Fibroblast of lung (primary cell): Measurements from ENCODE around the gene HTT-AS. TPM values are rescaled to one million over a fixed set of nuclear protein-coding genes. Genes with fewer than 3 reads are reported as not detected.

ENCODE experiments used
- DNase-seq, 2 donors: peaks; one replicate each; pipeline versions ENCODE4 v3.0.0 to v3.0.0-alpha.2; 2010; ENCODE audit warnings: low read depth in 2 of 2
- H2AFZ ChIP-seq: 2 replicates; pipeline ENCODE4 v1.5.1; 2012; ENCODE audit warnings: low read length, control low read depth, inconsistent platforms
- H3K27ac ChIP-seq: 2 replicates; pipeline ENCODE4 v1.5.1; 2011; ENCODE audit warnings: low read length, control low read depth; ENCODE audit not compliant: insufficient read depth
- H3K27me3 ChIP-seq: 2 replicates; pipeline ENCODE4 v1.5.1; 2011; ENCODE audit warnings: mild to moderate bottlenecking, low read length; ENCODE audit not compliant: control insufficient read depth, insufficient read depth
- H3K36me3 ChIP-seq: 2 replicates; pipeline ENCODE4 v1.5.1; 2011; ENCODE audit warnings: low read length; ENCODE audit not compliant: control insufficient read depth, insufficient read depth
- H3K4me1 ChIP-seq: 2 replicates; pipeline ENCODE4 v1.5.1; 2011; ENCODE audit warnings: low read length; ENCODE audit not compliant: control insufficient read depth, insufficient read depth; ENCODE audit errors: extremely low read depth
- H3K4me2 ChIP-seq: 2 replicates; pipeline ENCODE4 v1.5.1; 2011; ENCODE audit warnings: low read length, control low read depth; ENCODE audit not compliant: insufficient read depth; ENCODE audit errors: extremely low read depth
- H3K4me3 ChIP-seq, 4 experiments: fragments of 200-600 bp in 1 of 4; sonication (generic) in 1 of 4; replicated peaks in 1 of 4; 2 replicates each; pipeline ENCODE4 v1.5.1; 2011 to 2016; ENCODE audit warnings: low read length in 4 of 4, low read depth in 3 of 4, mild to moderate bottlenecking in 3 of 4, control low read depth in 2 of 4, inconsistent platforms in 1 of 4, mixed read lengths in 1 of 4; ENCODE audit not compliant: insufficient read depth in 1 of 4; ENCODE audit errors: control extremely low read depth in 1 of 4
- H3K79me2 ChIP-seq: 2 replicates; pipeline ENCODE4 v1.5.1; 2012; ENCODE audit warnings: mild to moderate bottlenecking, low read length, inconsistent platforms; ENCODE audit not compliant: control insufficient read depth, insufficient read depth
- H3K9ac ChIP-seq: 2 replicates; pipeline ENCODE4 v1.5.1; 2011; ENCODE audit warnings: mild to moderate bottlenecking, low read length, control low read depth; ENCODE audit not compliant: insufficient read depth
- H3K9me3 ChIP-seq: 2 replicates; pipeline ENCODE4 v1.5.1; 2012; ENCODE audit warnings: low read depth, low read length; ENCODE audit not compliant: control insufficient read depth, insufficient read depth
- H4K20me1 ChIP-seq: 2 replicates; pipeline ENCODE4 v1.5.1; 2011; ENCODE audit warnings: low read length; ENCODE audit not compliant: control insufficient read depth, insufficient read depth; ENCODE audit errors: extremely low read depth
- EZH2 ChIP-seq: IDR thresholded peaks from 2 replicates; pipeline ENCODE4 v1.5.1; 2012; ENCODE audit warnings: low read length, control low read depth, mild to moderate bottlenecking; ENCODE audit errors: missing control alignments
- polyA plus RNA-seq, 2 donors: library from polyadenylated mRNA; depleted of rRNA in 1 of 2; stranded (reverse) in 1 of 2; unstranded in 1 of 2; fragments of >200 nt; gene quantifications; 2 replicates each; pipeline ENCODE4 v1.2.1, GENCODE V29; 2011 to 2012; ENCODE audit warnings: missing spikeins in 1 of 2
- total RNA-seq: library from RNA; depleted of rRNA; stranded (reverse); fragments of >200 nt; gene quantifications from 2 replicates; pipeline ENCODE4 v1.2.1, GENCODE V29; 2014
- TF ChIP-seq, protein P1 (sequence below), 2 donors: IDR thresholded peaks in 1 of 2; conservative IDR thresholded peaks in 1 of 2; 1 replicate in 1 of 2; 2 replicates in 1 of 2; pipeline ENCODE4 v1.5.1; 2011 to 2012; ENCODE audit warnings: low read length in 2 of 2, control low read depth in 1 of 2, inconsistent platforms in 1 of 2, low read depth in 1 of 2, mild to moderate bottlenecking in 1 of 2

The HTT-AS gene
- total and polyA plus RNA-seq, 2 donors (not counting 1 experiment from before 2014, with no cell fraction given) = not detected

DNA sequence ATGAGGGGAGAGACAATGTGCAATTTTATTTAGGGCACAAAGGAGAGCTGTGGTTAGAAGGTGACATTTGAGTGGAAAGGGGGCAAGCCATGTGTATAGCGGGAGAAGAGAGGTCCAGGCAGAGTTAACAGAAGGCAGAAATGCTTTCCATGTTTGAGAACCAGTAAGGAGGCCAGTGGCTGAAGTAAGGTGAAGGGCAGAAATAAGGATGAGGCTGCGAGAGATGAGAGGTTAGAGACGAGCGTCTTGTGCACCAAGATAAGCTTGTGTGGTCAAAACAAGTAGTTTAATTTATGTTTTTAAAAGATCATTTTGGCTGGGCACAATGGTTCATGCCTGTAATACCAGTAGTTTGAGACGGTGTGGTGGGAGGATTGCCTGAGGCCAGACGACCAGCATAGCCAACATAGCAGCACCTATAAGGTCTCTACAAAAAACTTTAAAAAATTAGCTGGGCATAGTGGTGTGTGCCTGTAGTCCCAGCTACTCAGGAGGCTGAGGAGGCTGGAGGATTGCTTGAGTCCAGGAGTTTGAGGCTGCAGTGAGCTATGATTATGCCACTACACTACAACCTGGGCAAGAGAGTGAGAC lies 8.7 kb upstream of the HTT-AS start:
- peaks cover 33% of the 10 kb centered on the region for H3K79me2 ChIP-seq
- TF ChIP-seq EZH2 = no peak
- TF ChIP-seq, protein P1, sequence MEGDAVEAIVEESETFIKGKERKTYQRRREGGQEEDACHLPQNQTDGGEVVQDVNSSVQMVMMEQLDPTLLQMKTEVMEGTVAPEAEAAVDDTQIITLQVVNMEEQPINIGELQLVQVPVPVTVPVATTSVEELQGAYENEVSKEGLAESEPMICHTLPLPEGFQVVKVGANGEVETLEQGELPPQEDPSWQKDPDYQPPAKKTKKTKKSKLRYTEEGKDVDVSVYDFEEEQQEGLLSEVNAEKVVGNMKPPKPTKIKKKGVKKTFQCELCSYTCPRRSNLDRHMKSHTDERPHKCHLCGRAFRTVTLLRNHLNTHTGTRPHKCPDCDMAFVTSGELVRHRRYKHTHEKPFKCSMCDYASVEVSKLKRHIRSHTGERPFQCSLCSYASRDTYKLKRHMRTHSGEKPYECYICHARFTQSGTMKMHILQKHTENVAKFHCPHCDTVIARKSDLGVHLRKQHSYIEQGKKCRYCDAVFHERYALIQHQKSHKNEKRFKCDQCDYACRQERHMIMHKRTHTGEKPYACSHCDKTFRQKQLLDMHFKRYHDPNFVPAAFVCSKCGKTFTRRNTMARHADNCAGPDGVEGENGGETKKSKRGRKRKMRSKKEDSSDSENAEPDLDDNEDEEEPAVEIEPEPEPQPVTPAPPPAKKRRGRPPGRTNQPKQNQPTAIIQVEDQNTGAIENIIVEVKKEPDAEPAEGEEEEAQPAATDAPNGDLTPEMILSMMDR (conservative IDR thresholded peaks at IDR 0.05 in 1 of 2, IDR thresholded peaks at IDR 0.05 in 1 of 2; ENCODE audit: low read depth in 1 of 2, low read length in 2 of 2) = no peak
- H3K4me2 ChIP-seq = no peak overlapping the region
- H4K20me1 ChIP-seq = peaks cover 1% of the 10 kb centered on the region
- no peak overlapping the region for H2AFZ ChIP-seq
- no peak overlapping the region for H3K9ac ChIP-seq
- no peak overlapping the region for H3K4me3 ChIP-seq
- H3K9me3 ChIP-seq = no peaks in the 10 kb centered on the region
- no peaks in the 10 kb centered on the region for H3K4me1 ChIP-seq
- H3K27ac ChIP-seq = no peak overlapping the region
- H3K36me3 ChIP-seq = no peaks in the 10 kb centered on the region
- no peak for DNase-seq
- H3K27me3 ChIP-seq = no peaks in the 10 kb centered on the region

DNA sequence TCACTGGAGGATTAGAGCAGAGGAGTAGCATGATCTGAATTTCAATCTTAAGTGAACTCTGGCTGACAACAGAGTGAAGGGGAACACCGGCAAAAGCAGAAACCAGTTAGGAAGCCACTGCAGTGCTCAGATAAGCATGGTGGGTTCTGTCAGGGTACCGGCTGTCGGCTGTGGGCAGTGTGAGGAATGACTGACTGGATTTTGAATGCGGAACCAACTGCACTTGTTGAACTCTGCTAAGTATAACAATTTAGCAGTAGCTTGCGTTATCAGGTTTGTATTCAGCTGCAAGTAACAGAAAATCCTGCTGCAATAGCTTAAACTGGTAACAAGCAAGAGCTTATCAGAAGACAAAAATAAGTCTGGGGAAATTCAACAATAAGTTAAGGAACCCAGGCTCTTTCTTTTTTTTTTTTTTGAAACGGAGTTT lies 5.4 kb upstream of the HTT-AS start:
- Histone ChIP-seq H3K27ac (no peak overlapping the region), H3K4me3 (no peak overlapping the region), H3K36me3 (no peaks in the 10 kb centered on the region), H3K4me1 (peaks cover 8% of the 10 kb centered on the region), H4K20me1 (peaks cover 1% of the 10 kb centered on the region), H3K9ac (no peak overlapping the region), H3K27me3 (no peaks in the 10 kb centered on the region), H3K9me3 (no peaks in the 10 kb centered on the region), H2AFZ (no peak overlapping the region), H3K4me2 (no peak overlapping the region), H3K79me2 (peaks cover 56% of the 10 kb centered on the region)
- TF ChIP-seq, protein P1 (conservative IDR thresholded peaks at IDR 0.05 in 1 of 2, IDR thresholded peaks at IDR 0.05 in 1 of 2; ENCODE audit: low read depth in 1 of 2, low read length in 2 of 2) = no peak
- TF ChIP-seq EZH2 = no peak
- no peak for DNase-seq

DNA sequence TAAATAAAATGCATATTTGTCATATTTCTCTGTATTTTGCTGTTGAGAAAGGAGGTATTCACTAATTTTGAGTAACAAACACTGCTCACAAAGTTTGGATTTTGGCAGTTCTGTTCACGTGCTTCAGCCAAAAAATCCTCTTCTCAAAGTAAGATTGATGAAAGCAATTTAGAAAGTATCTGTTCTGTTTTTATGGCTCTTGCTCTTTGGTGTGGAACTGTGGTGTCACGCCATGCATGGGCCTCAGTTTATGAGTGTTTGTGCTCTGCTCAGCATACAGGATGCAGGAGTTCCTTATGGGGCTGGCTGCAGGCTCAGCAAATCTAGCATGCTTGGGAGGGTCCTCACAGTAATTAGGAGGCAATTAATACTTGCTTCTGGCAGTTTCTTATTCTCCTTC lies 3.5 kb upstream of the HTT-AS start:
- no peak for DNase-seq
- peaks cover 11% of the 10 kb centered on the region for H3K4me1 ChIP-seq
- no peak overlapping the region for H2AFZ ChIP-seq
- no peaks in the 10 kb centered on the region for H3K9me3 ChIP-seq
- no peak overlapping the region for H3K4me2 ChIP-seq
- no peak overlapping the region for H3K9ac ChIP-seq
- no peaks in the 10 kb centered on the region for H3K27me3 ChIP-seq
- no peak overlapping the region for H3K27ac ChIP-seq
- peaks cover 1% of the 10 kb centered on the region for H4K20me1 ChIP-seq
- peaks cover 50% of the 10 kb centered on the region for H3K79me2 ChIP-seq
- no peaks in the 10 kb centered on the region for H3K36me3 ChIP-seq
- H3K4me3 ChIP-seq = no peak overlapping the region
- TF ChIP-seq, protein P1 (conservative IDR thresholded peaks at IDR 0.05 in 1 of 2, IDR thresholded peaks at IDR 0.05 in 1 of 2; ENCODE audit: low read depth in 1 of 2, low read length in 2 of 2) = no peak
- TF ChIP-seq EZH2 = no peak
